ENCODE results near the gene ILK. TPM values are rescaled to one million over a fixed set of nuclear protein-coding genes. Genes with fewer than 3 reads are reported as not detected.
A peak's percentile ranks its signal among the peaks of the same experiment; 100 is the strongest.

ILK gene
- total and polyA plus RNA-seq, 2 donors (not counting 3 experiments of a cell fraction or from before 2014, with no cell fraction given): 221 to 296 TPM

GRCh38 chr11:6609502-6610015, 6.0 kb downstream of the ILK start:
- TF ChIP-seq POLR2A (IDR thresholded peaks at IDR 0.05; ENCODE audit: low read depth, low read length): peak; percentile 48
- no peak for TF ChIP-seq FOS (IDR thresholded peaks at IDR 0.05; ENCODE audit: borderline replicate concordance, insufficient read depth, low read length)
- no peaks in the 10 kb centered on the region for H4K20me1 ChIP-seq (replicated peaks; ENCODE audit: control insufficient read depth, extremely low read depth, insufficient read depth, low read length)
- no peaks in the 10 kb centered on the region for H3K9me1 ChIP-seq (replicated peaks; ENCODE audit: control insufficient read depth, extremely low read depth, insufficient read depth, low read length)
- peaks cover 29 to 34% of the 10 kb centered on the region in 2 experiments for H3K36me3 ChIP-seq (ENCODE audit: control insufficient read depth in 2 of 2, extremely low read depth in 1 of 2, insufficient read depth in 2 of 2, low read length in 2 of 2)
- no peak overlapping the region for H3K4me3 ChIP-seq (replicated peaks in 1 of 3; ENCODE audit: insufficient read depth in 1 of 3, low read depth in 1 of 3, low read length in 3 of 3)
- no peaks in the 10 kb centered on the region for H3K27me3 ChIP-seq (ENCODE audit: control insufficient read depth in 2 of 2, insufficient read depth in 2 of 2, low read length in 2 of 2)
- no peaks in the 10 kb centered on the region for H3K9me3 ChIP-seq (replicated peaks; ENCODE audit: control insufficient read depth, insufficient read depth, low read length)
- peaks cover 56% of the 10 kb centered on the region for H3K79me2 ChIP-seq (ENCODE audit: control insufficient read depth, insufficient read depth, low read length)
- no peak for FAIRE-seq
- no peak for DNase-seq (ENCODE audit: low read depth, low spot score)
- CTCF ChIA-PET: interaction anchor here (1.3 to 4.5 kb wide), 2 partner anchors 9 to 79 kb away, joined by 6 to 43 read pairs; no protein-coding TSS in a partner anchor
- intact Hi-C loops (cut with micrococcal nuclease) (no loop called here), dilution Hi-C loops (cut with MboI; ENCODE audit: extremely low pct_ligation_motif_present, low sequenced_read_pairs) (no loop called here)
- no peak overlapping the region for H3K27ac ChIP-seq (ENCODE audit: insufficient read depth, low read depth, low read length)
- no peak overlapping the region for H3K4me2 ChIP-seq (ENCODE audit: insufficient read depth, low read length)
- no peak overlapping the region for H3K9ac ChIP-seq (replicated peaks; ENCODE audit: extremely low read depth, insufficient read depth, low read length)
- peaks cover 65% of the 10 kb centered on the region for H3K4me1 ChIP-seq (ENCODE audit: control insufficient read depth, extremely low read depth, insufficient read depth, low read length)
- BruUV-seq (replicated peaks): no TSS peak
- no peak overlapping the region for H2AFZ ChIP-seq (ENCODE audit: low read depth, low read length)
- POLR2A ChIA-PET: no interaction called here

GRCh38 chr11:6610591-6610990, 7.0 kb downstream of the ILK start:
- H3K9me3 ChIP-seq (replicated peaks; ENCODE audit: control insufficient read depth, insufficient read depth, low read length): no peaks in the 10 kb centered on the region
- peak overlapping the region; percentile 84 for H3K4me2 ChIP-seq (ENCODE audit: insufficient read depth, low read length)
- no peaks in the 10 kb centered on the region for H4K20me1 ChIP-seq (replicated peaks; ENCODE audit: control insufficient read depth, extremely low read depth, insufficient read depth, low read length)
- no peak overlapping the region for H2AFZ ChIP-seq (ENCODE audit: low read depth, low read length)
- DNase-seq (ENCODE audit: low read depth, low spot score) (no peak), FAIRE-seq (no peak)
- H3K27ac ChIP-seq (ENCODE audit: insufficient read depth, low read depth, low read length): peak overlapping the region; percentile 89
- no peaks in the 10 kb centered on the region for H3K9me1 ChIP-seq (replicated peaks; ENCODE audit: control insufficient read depth, extremely low read depth, insufficient read depth, low read length)
- CTCF ChIA-PET: interaction anchor here (2.8 to 4.5 kb wide), 2 partner anchors 73 to 80 kb away, joined by 19 to 43 read pairs; partner anchors contain the start of gene MRPL17
- H3K79me2 ChIP-seq (ENCODE audit: control insufficient read depth, insufficient read depth, low read length): peaks cover 46% of the 10 kb centered on the region
- intact Hi-C loops (cut with micrococcal nuclease): no loop called here
- no TSS peak for BruUV-seq (replicated peaks)
- H3K27me3 ChIP-seq (ENCODE audit: control insufficient read depth in 2 of 2, insufficient read depth in 2 of 2, low read length in 2 of 2): no peaks in the 10 kb centered on the region
- TF ChIP-seq GATA2 (IDR thresholded peaks at IDR 0.05; ENCODE audit: insufficient read depth, insufficient read length, low read depth, low read length): no peak
- TF ChIP-seq POLR2AphosphoS5 (IDR thresholded peaks at IDR 0.05; ENCODE audit: insufficient read depth, low read depth, low read length): no peak
- no peak overlapping the region for H3K4me3 ChIP-seq (replicated peaks in 1 of 3; ENCODE audit: insufficient read depth in 1 of 3, low read depth in 1 of 3, low read length in 3 of 3)
- dilution Hi-C loops (cut with MboI; ENCODE audit: extremely low pct_ligation_motif_present, low sequenced_read_pairs): no loop called here
- peaks cover 33 to 41% of the 10 kb centered on the region in 2 experiments for H3K36me3 ChIP-seq (ENCODE audit: control insufficient read depth in 2 of 2, extremely low read depth in 1 of 2, insufficient read depth in 2 of 2, low read length in 2 of 2)
- POLR2A ChIA-PET: no interaction called here
- no peak overlapping the region for H3K9ac ChIP-seq (replicated peaks; ENCODE audit: extremely low read depth, insufficient read depth, low read length)
- H3K4me1 ChIP-seq (ENCODE audit: control insufficient read depth, extremely low read depth, insufficient read depth, low read length): peaks cover 58% of the 10 kb centered on the region

Measured in endothelial cell of umbilical vein (primary cell).